ENCODE results near the gene SH3PXD2B.
A peak's percentile ranks its signal among the peaks of the same experiment; 100 is the strongest.
"Not testable (repeated sequence)": the region's sequence is repeated elsewhere in the genome, so short reads cannot be mapped to it uniquely, and the experiment has no call there.

Gene SH3PXD2B

DNA sequence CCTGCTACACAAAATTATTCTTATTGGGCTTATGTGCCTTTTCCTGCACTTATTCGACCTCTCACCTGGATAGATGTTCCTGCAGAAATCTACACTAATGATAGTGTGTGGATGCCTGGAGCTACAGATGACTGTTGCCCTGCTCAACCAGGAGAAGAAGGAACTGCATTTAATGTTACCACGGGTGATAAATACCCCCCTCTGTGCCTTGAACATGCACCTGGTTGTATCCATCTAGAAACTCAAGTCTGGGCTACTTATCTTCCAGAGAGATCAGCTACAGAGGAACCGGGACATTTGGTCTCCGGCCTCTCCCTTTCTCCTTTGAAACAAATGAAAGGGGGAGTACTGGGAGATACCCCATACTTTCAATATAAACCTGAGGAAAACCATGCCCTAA, 54.5 kb downstream of the SH3PXD2B start:
- no peak for DNase-seq (ENCODE audit: low read depth)

- no peak for DNase-seq (ENCODE audit: low read depth)
These were observed 55.0 kb downstream of the SH3PXD2B start for GRCh38 chr5:172399336-172399735.

GRCh38 chr5:172398645-172399044, 55.7 kb downstream of the SH3PXD2B start:
- not testable (repeated sequence) for DNase-seq (ENCODE audit: low read depth)

- not testable (repeated sequence) for DNase-seq (ENCODE audit: low read depth)
These were observed 57.3 kb downstream of the SH3PXD2B start for GRCh38 chr5:172396994-172397393.

DNA sequence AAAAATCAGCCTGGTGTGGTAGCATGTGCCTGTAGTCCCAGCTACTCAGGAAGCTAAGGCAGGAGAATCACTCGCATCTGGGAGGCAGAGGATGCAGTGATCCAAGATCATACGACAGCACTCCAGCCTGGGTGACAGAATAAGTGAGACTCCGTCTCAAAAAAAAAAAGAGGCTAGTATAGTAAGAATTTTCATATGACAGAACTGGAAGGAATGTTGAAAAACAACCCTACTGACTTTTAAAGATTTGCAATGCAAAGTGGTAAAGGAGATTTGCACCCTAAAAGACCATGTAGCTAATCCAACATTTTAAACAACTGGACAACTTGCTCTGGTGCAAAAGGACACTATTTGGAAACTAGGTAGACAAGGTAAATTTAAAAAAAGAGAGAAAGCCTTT, 58.1 kb downstream of the SH3PXD2B start:
- no peak for DNase-seq (ENCODE audit: low read depth)

DNA sequence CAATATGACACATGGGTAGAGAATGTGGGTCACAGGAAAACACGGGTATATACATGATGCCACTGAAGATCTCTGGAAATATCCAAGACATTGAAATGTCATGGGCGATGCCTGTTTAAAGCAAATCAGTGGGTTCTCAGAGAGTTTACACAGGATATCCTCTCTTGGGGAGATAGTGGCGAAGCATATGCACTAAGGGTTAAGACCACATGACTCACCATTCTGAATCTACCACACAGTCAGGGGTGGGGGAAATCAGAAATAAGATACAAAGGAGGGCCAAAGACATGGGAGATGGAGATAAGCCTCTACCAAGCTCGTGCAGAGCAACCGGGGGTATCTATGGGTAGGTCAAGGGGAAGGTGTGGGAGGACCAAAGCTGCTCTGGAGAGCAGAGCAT, 58.8 kb downstream of the SH3PXD2B start:
- DNase-seq (ENCODE audit: low read depth), result no peak

GRCh38 chr5:172389578-172390112, 64.7 kb downstream of the SH3PXD2B start:
- no peak for DNase-seq (ENCODE audit: low read depth)

GRCh38 chr5:172388246-172388733, 66.0 kb downstream of the SH3PXD2B start:
- no peak for DNase-seq (ENCODE audit: low read depth)

DNA sequence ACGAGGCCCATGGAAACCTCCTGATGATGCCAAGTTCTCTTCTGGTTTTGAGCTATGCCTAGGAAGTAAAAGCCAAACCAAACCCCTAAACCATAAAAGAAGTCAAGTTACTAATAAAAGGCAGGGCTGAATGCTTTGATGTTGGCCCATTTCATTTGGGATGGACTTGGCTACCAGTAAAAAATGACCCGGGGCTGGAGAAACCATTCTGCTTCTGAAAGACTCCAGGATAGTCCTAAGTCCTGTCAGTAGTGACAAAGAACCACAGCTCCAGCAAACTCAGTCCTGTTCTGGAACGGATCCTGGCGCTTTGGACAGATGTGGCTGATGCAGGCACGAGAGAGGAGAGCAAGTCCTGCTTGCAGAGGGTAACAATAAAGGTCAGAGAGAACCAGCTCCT, 68.6 kb downstream of the SH3PXD2B start:
- no peak for DNase-seq (ENCODE audit: low read depth)

GRCh38 chr5:172385010-172385563, 69.2 kb downstream of the SH3PXD2B start:
- no peak for DNase-seq (ENCODE audit: low read depth)

DNA sequence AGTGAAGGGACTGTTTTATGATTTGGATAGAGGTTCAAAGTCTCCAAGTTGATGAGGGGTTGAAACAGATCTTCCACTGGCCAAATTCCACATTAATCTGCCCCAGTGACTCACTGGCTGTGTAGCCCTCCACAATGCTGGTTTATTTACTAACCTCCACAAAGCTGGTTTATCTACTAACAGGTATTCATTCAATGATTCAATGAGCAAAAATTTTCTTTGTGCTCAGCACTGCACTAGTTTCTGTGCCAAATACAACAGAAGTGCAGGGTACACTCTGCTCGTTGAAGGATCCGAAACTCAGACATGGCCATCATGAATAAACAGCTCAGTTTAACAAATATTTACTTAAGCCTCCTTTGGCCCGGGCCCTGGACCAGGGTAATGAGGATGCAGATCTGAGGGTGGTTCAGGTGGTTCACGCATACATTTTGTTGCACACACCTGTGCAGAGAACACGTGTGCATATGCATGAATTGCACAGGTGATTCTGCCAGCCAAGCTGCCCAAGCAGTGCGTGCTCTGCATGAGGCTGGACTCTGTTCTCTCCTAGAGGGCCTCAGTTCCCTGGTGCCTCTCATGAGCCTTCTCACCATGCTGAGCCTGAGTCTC, 71.0 kb downstream of the SH3PXD2B start:
- DNase-seq (ENCODE audit: low read depth), result peak; percentile 46

DNA sequence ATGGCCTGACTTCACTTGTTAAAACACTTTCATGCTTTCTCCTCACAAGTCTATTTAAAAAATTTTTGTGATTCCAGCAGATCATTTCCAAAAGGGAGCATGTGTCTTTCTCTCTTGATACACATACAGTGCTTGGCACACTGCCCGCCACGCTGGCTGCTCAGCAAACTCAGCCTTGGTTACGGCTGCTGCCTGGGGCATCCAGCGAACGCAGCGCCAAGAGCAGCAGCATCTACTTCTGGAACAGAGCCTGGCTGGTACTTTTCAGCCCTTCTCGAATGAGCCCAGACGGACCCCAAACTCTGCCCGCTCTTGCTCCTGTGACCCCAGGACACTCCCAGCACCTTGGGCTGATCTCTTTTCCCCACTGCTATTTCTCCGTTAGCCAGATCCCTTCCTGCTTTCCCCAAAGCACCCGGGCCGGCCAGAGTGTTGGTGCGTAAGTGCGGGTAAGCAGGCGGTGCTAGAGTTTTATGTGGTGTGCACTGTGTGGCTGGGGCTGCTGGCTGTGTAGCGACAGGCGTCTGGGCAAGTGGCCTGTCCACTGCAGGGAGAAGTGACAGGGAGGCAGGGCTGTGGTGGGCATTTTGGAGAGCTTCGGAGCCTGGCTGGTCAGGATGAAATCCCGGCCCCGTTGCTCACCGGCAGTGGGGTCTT, 73.2 kb downstream of the SH3PXD2B start:
- DNase-seq (ENCODE audit: low read depth), result no peak

DNA sequence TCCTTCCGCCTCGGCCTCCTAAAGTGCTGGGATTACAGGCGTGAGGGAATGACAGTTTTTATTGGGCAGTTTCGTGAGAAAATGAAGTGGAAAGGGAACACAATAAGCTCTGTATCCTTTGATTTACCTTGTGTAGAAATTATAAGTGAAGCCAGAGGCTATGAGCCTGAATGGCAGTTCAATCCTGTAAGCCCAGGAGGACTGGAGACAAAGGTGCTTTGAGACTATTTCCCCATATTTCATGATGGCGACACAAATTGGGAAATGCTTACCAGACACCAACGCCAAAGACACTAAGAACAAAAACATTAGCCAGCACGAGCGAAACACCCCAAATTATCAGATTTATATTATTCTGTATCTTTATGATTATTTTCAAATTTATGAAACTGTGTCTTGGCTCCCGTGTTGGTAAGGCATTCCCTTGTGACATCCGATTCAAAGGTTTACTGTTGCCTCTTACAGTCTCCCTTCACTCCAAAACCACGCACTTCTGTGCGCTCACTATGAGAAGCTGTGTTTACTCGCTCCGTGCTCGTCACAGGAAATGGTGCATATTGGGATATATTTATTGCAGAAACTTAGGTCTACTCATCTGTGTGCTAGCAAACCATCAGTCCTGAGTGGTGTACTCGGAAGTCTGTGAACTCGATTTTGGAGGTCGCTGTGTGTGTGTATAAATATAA, 73.9 kb downstream of the SH3PXD2B start:
- DNase-seq (ENCODE audit: low read depth), result no peak

DNA sequence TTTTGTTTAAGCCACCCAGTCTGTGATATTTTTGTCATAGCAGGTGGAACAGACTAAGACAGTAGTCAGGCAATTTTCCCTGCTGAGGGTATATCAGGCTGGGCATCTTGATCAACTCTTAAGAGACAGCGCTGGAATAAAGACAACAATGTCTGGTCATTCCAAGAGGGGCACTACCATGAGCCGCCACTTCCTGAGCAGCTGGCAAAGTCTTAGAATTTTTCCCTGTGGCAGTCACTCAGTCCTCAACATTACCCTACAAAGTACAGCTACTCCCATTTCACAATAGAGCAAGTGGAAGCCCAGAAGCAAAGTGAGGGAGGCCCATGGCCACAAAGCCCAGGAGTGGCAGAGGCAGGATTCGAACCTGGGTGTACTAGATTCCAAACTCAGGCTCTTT, 74.8 kb downstream of the SH3PXD2B start:
- no peak for DNase-seq (ENCODE audit: low read depth)

GRCh38 chr5:172377856-172378255, 76.5 kb downstream of the SH3PXD2B start:
- no peak for DNase-seq (ENCODE audit: low read depth)

GRCh38 chr5:172377438-172377837, 76.9 kb downstream of the SH3PXD2B start:
- DNase-seq (ENCODE audit: low read depth), result no peak

- no peak for DNase-seq (ENCODE audit: low read depth)
These were observed 79.5 kb downstream of the SH3PXD2B start for GRCh38 chr5:172374783-172375182.

GRCh38 chr5:172373680-172374079, 80.6 kb downstream of the SH3PXD2B start:
- DNase-seq (ENCODE audit: low read depth), result no peak

- no peak for DNase-seq (ENCODE audit: low read depth)
These were observed 82.6 kb downstream of the SH3PXD2B start for GRCh38 chr5:172371684-172372083.

GRCh38 chr5:172370648-172371545, 83.4 kb downstream of the SH3PXD2B start:
- DNase-seq (ENCODE audit: low read depth), result no peak

GRCh38 chr5:172370237-172370640, 84.1 kb downstream of the SH3PXD2B start:
- DNase-seq (ENCODE audit: low read depth), result no peak

GRCh38 chr5:172368699-172369098, 85.6 kb downstream of the SH3PXD2B start:
- not testable (repeated sequence) for DNase-seq (ENCODE audit: low read depth)

All from non-pigmented ciliary epithelial cell (primary cell).